Fibroblast of the conjunctiva (primary cell): Measurements from ENCODE around the gene SHKBP1.
"Not testable (repeated sequence)": the region's sequence is repeated elsewhere in the genome, so short reads cannot be mapped to it uniquely, and the experiment has no call there.

Source experiments
- DNase-seq: peaks from one replicate; pipeline ENCODE4 v3.0.0-alpha.2; 2010; ENCODE audit warnings: low read depth

The SHKBP1 gene

DNA sequence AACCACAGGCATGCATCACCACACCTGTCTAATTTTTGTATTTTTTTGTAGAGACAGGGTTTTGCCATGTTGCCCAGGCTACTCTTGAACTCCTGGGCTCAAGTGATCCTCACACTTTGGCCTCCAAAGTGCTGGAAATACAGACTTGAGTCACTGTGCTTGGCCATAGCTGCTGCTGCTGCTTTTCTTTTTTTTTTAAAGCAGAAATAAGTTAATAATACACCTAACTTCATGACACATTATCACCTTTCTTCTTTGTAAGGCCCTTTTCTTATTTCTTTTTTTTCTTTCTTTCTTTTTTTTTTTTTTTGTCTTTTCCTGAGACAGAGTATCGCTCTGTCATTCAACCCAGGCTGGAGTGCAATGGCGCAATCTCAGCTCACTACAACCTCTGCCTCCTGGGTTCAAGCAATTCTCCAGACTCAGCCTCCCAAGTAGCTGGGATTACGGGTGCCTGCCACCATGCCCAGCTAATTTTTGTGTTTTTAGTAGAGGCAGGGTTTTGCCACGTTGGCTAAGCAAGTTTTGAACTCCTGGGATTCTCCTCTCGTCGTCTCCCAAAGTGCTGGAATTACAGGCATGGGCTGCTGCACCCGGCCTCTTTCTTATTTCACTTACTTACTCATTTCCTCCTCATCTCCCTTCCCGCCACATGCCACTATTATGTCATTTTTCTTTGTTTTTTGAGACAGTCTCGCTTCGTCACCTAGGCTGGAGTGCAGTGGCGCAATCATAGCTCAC is 8.7 kb downstream of the SHKBP1 start:
- no peak for DNase-seq

DNA sequence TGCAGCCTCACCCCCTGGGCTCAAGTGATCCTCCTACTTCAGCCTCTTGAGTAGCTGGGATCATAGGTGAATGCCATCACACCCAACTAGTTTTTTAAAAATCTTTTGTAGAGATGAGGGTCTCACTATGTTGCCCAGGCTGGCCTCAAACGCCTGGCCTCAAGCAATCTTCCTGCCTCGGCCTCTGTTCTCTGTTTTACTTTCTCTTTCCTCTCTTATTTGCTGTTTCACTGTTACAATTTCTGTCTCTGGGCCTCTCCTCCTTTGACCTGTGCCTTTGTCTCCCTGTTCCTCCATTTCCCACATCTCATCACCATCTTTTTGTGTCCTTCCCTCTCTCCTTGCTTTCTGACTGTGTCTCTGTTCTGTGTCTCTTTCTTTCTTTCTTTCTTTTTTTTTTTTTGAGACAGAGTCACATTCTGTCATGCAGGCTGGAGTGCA is 9.3 kb downstream of the SHKBP1 start:
- DNase-seq, result no peak

- no peak for DNase-seq
These were observed 9.9 kb downstream of the SHKBP1 start for GRCh38 chr19:40586611-40587010.

DNA sequence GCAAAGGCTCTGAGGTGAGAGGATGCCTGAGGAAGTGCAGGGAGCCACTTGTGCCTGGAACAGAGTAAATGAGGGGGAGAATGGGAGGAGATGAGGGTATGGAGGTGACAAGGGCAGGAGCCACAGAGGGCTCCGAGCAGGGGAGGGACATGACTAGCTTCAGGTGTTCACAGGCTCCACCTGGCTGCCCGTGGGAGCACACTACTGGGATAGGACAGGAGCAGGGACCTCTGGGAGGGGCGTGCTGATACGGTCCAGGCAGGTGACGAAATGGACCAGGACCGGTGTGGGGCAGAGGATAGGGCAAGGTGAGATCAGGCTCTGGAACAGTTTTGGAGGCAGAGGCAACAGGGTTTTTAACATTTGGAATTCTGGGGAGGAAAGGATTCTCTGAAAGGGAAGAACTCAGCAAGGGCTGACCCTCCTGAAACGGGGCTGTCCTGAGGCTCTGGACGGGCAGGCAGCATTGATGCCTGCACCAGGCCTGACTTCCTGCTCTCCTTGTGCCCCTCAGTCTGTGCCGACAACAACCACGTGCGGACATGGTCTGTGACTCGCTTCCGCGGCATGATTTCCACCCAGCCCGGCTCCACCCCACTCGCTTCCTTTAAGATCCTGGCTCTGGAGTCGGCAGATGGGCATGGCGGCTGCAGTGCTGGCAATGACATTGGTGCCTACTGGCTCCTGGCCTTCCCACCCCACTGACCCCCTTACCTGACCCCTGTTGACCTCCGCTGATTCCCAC is 11.6 kb downstream of the SHKBP1 start:
- DNase-seq, result no peak

DNA sequence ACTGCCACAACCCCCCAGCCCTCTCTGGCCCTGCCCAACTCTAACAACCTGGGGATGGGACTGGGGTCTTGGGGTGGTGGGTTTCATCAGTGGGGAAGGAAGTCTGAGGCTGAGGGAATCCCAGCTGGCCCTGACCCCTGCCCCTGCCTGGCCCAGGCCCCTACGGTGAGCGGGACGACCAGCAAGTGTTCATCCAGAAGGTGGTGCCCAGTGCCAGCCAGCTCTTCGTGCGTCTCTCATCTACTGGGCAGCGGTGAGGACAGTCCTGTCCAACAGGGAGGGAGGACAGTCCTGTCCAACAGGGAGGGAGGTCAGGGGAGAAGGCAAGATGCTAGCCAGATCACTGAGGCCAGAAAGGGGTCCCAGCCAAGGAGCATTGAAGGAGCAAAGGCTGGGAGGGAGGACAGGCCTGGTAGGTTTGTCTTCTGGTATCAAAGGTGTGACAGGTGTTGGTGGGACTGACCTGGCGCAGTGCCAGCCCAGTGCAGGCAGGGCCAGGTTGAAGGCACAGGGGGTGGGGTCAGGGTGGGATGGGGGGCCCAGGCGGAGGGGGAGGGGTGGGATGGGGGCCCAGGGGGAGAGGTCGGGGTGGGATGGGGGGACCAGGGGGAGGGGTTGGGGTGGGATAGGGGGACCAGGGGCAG is 12.4 kb downstream of the SHKBP1 start:
- no peak for DNase-seq

- DNase-seq, result no peak
These were observed 13.1 kb downstream of the SHKBP1 start for GRCh38 chr19:40589591-40590429.

GRCh38 chr19:40590464-40591265 is 14.0 kb downstream of the SHKBP1 start:
- no peak for DNase-seq

DNA sequence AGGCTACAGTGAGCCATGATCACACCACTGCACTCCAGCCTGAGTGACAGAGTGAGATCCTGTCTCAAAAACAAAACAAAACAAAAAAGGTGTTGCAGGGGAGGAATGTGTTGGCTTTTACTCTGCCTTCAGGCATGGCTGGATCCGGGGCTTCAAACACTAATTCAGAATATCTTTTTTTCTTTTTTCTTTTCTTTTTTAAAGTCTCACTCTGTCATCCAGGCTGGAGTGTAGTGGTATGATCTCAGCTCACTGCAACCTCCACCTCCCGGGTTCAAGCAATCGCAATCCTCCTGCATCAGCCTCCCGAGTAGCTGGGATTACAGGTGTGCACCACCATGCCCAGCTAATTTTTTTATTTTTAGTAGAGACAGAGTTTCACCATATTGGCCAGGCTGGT is 15.1 kb downstream of the SHKBP1 start:
- DNase-seq, result not testable (repeated sequence)

GRCh38 chr19:40592170-40592569 is 15.5 kb downstream of the SHKBP1 start:
- DNase-seq, result no peak

DNA sequence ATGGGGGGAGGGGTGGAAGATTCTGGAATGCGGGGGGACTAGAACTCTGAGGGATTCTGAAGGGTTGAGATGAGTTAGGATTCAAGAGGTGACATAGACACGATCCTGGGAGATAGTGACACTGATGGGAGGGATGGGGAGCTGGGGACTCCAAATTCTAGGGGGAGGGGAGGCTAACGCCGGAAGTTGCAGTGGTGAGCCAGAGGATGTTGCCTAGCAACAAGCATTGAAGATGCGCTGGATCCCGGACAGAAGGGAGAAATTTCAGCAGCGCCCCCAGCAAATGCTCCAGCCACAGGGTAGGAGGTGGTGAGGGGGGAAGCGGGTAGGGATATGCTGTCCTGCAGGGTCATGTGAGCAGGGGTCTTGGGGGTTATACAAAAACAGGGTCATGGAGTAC is 17.6 kb downstream of the SHKBP1 start:
- DNase-seq, result no peak

DNA sequence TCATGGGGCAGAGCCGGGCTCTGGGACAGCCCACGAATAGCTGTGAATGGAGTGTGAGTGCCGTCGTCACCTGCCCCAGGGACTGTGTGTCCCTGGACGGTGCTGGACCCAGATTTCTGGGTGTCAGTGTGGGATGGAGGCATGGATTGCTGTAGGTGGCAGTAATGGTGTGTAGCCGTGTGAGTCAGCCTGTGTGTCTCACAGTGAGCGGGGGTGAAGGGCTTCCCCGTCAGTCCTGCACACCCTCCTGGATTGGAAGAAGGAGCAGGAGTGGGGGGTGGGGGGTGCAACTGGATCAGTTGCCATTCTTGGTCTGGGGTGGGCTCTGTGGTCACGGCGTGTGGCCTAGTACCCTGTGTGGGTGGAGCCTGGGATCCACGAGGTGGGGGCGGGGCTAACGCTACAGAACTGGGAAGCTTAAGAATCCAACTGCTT is 18.0 kb downstream of the SHKBP1 start:
- no peak for DNase-seq

DNA sequence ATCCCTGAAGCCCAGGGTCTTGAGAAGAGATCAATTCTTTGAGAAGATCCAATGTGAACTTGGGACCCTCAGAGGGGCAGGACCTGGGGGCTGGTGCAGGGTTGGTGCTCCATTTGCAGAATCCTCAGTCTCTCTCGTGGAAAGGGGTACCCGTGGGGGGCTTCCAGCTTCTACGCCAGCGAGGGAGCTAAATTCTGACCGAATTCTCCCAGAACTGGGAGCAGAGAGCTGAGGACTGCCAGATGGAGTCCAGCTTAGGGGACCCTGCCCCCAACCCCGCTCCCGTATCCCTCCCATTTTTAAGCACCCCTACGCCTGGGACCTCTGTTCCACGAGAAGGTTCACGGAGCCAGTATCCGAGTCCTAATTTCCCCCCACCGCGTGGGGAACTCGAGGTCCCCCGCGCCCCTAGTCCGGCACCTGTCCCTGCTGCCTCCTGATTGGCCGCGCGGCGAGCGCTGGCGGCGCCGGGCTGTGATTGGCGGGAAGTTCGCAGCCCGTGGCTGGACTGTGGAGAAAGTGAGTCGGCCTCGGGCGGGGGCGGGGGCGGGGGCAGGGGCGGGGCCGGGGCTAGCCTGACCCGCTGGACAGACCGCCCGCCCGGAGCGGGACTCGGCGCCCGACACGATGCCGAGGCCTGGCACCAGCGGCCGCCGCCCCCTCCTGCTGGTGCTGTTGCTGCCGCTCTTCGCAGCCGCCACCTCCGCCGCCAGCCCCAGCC is 20.1 kb downstream of the SHKBP1 start:
- no peak for DNase-seq

- no peak for DNase-seq
These were observed 20.7 kb downstream of the SHKBP1 start for GRCh38 chr19:40597329-40597838.

DNA sequence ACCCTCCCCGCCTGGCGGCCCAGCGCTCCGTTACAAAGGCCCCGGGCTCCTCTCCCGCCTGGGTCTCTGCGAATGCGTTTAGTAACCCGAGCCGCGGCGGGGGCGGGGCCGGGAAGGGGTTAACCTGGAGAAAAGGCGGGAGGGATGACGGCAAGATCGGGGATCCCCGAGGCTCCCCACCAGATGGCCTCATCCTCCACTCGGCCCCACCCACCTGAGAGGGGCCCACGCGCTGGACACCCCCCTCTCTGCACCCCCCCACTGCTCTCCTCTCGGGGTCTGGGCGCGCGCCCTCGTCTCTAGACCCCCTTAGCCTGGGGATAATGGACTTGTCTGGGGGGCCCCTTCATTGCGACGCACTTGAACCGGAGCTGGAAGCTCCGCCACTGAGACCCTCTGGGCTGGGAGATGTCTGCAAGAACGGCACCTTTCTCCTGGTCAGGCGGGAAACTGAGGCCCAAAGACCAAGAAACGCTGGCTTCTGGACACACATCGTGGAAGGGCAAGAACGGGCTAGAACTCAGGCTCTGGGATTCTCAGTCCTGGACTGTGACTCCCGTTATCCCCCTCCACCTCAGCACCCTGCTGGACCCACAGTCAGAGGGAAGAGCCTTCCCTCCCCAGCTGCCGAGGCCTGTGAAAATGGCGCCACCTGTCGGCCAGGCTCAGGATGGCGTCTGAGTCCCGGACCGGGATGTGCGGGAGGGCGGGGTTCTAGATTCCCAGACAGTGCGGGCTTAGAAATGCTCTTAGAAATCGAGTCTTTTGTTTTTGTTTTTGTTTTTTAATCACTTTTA is 21.6 kb downstream of the SHKBP1 start:
- DNase-seq, result peak; percentile 76

- DNase-seq, result no peak
These were observed 22.2 kb downstream of the SHKBP1 start for GRCh38 chr19:40598918-40599307.

GRCh38 chr19:40599331-40599901 is 22.7 kb downstream of the SHKBP1 start:
- no peak for DNase-seq

- no peak for DNase-seq
These were observed 23.4 kb downstream of the SHKBP1 start for GRCh38 chr19:40599902-40600569.

DNA sequence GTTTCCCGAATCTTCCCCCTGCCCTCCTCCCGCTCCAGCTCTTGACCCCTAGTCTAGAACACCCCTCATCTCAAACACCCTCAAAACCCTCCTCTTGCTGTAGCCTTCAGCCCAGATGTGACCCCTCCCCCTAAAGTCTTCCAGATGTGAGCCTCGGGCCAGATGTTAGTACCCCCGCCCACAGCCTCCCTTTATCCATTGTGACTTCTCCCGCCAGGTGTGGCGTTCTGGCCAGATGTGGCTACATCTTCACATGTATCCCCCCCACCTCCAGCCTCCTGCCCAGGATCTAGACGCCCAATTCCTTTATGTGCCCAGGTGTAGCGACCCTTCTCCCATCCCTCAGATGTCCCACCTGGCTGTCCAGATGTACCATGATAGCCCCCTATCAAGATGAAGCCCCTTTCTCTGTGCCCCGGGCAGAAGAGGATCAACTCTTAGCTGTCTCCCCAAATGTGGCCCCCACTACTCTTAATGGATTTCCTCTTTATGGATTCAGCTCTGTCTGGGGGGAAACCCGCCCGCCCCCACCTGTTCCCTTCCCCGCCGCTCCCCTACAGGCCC is 24.0 kb downstream of the SHKBP1 start:
- DNase-seq, result no peak
